NAMALWA (cell line): ENCODE results near the gene GNA14.
"Not testable (repeated sequence)": the region's sequence is repeated elsewhere in the genome, so short reads cannot be mapped to it uniquely, and the experiment has no call there.

Experiments used
- DNase-seq: peaks from one replicate; pipeline ENCODE4 v3.0.0-alpha.2; 2015; ENCODE audit warnings: low spot score

Gene GNA14

GRCh38 chr9:77489405-77490163 lies 158.5 kb downstream of the GNA14 start:
- not testable (repeated sequence) for DNase-seq

- DNase-seq, result peak; percentile 38
These were observed 159.5 kb downstream of the GNA14 start for GRCh38 chr9:77488439-77489126.

GRCh38 chr9:77486968-77487367 lies 161.2 kb downstream of the GNA14 start:
- DNase-seq, result no peak

DNA sequence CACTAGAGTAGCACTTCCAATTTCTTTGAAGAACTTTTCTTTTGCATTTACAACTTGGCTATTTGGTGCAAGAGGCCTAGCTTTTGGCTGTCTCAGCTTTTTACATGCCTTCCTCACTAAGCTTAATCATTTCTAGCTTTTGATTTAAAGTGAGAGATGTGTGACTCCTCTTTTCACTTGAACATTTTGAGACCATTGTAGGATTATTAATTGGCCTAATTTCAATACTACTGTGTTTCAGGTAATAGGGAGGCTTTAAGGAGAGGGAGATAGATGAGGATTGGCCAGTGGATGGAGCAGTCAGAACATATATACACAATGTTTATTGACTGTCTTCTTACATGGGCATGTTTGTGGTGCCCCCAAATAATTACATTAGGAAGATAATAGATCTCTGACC lies 161.7 kb downstream of the GNA14 start:
- no peak for DNase-seq

DNA sequence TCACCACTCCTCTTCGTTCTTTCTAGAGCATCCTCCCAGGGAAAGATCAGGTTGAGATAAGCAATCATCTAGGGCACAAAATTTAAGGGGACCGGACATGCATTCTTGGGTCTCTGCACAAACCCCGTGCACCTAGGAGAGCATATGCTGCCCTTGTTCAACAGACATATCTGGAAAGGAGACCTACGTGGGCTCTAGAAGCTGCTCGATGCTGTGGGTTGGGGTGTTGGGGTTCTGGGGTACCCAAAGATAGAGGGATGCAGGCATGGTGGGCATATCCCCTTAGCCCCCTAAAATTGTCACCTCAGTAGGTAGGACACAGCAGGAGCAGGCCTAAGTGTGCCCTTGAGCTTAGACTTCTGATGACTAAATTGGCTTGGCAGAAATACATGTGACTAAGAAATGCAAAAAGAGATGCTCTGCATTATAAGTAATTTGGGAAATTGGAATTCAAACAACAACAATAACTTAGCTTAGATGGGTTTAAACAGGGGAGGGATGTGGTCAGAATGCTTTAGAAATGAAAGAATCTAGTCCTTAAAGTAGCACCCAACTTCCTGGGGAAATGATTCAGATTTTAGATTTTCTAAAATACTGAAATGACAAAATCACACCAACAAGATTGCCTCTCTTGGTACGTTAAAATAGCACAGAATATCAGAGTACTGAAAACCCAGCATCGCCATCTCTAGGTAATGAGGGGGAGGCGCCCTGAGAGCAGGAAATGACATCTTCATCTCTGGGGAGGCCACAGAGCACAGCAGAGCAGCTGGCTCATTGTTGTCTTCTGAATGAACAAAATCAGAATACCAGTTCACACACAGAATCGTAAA lies 172.3 kb downstream of the GNA14 start:
- DNase-seq, result peak; percentile 37

GRCh38 chr9:77474936-77475335 lies 173.2 kb downstream of the GNA14 start:
- no peak for DNase-seq

DNA sequence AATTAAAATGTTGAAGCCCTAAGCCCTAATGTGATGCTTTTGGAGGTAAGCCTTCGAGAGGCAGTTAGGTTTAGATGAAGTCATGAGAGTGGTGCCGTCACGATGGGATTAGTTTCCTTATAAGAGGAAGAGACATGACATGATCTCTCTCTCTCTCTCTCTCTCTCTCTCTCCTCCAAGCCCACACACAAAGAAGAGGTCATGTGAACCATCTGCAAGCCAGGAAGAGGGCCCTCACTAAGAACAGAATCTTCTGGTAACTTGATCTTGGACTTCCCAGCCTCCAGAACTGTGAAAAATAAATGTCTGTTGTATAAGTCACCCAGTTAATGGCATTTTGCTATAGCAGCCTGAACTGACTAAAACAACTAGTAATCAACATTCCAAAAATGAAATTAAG lies 175.5 kb downstream of the GNA14 start:
- no peak for DNase-seq

DNA sequence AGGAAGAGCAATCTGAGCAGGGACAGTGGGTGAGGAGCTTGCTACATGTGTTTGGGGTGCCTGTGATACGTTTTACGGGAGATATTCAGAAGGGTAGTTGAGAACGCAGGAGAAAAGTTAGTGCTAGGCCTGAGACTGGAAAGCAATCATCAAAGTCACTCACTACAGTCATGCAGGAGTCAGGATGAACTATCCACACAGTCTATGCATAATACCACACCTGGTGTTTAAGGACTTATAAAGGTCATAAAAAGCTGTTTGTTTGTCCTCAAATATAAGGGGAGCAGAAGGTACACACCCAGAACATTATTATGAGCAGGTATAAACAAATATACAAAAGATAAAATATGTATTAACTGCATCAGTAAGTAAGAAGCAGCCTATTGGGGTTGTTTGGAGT lies 176.6 kb downstream of the GNA14 start:
- no peak for DNase-seq

- no peak for DNase-seq
These were observed 178.4 kb downstream of the GNA14 start for GRCh38 chr9:77469515-77470231.

DNA sequence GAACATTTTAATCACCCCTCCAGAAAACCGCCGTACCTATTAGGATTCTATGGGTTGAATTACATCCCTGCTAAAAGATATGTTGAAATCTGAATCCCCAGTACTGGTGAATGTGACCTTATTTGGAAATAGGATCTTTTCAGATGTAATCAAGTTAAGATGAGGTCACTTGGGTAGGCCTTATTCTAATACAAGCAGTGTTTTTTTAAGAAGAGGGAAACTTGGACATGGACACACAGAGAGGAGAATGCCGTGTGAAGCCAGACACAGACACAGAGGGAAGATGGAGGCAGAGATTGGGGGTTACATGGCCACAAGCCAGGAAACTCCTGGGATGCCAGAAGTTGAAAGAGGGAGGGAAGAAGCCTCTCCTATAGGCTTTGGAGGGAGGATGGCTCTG lies 183.5 kb downstream of the GNA14 start:
- no peak for DNase-seq

DNA sequence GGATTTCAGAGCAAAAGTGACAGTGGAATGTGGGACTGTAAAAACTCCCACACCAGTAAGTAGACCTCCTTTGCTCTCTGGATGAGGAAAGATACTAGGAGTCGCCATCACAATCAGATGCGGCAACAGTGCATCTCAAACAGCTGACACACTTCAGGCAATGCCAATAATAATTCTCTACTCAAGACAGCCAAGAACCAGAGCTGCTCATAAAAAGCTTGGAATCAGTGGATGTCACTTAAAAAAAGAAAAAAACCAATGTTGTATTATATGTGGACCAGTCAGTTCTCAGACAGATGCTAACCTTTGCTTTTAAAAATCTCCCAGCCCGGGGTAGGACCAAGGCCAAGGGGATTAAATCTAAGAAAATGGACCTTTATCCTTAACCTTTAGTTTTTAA lies 185.0 kb downstream of the GNA14 start:
- DNase-seq, result no peak

- DNase-seq, result no peak
These were observed 186.1 kb downstream of the GNA14 start for GRCh38 chr9:77462066-77462465.

- no peak for DNase-seq
These were observed 187.2 kb downstream of the GNA14 start for GRCh38 chr9:77460938-77461337.

- peak; percentile 83 for DNase-seq
These were observed 190.1 kb downstream of the GNA14 start for GRCh38 chr9:77457916-77458592.

DNA sequence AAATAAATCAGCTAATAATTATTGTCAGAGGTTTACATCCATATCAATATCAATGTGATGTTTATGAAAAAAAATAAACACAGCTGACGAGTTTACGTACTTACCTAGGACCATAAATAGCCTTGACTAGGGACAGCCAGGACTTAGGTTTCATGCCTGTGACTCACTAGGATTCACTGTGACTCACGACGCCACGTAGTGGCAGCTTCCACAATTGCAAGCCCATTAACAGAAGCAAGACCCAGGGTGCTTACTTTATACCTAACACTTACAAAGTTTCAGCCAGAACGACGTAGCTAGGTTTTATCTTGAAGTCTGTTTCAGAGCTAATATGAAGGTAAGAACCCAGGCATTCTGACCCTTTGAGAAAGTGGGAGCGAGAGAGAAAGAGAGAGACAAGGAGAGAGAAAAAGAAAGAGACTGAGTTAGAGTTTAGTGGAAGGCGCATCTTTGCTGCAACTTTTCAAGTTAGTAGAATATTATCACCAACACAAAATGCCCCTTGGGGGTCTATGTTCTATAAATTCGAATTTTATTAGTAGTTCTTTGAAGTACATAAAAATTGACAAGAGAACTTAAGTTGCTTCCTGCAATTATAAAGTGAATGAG lies 191.2 kb downstream of the GNA14 start:
- DNase-seq, result peak; percentile 92

GRCh38 chr9:77455312-77455927 lies 192.7 kb downstream of the GNA14 start:
- peak; percentile 59 for DNase-seq

DNA sequence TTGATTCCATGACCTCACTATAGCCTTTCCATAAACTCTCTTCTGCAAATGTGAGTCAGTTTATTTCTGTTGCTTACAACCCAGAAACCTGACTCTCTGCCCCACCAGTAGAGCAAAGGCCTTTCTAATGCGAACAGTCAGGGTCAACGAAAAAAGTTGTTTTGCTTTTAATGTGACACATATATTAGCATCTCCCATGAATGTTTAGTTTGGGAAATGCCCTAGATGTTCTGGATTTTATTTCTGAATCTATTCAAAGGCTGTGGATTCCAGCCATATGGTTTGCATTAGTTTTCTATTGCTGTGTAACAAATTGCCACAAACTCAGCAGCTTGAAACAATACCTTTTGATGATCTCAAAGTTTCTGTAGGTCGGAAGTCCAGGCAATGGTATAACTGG lies 193.5 kb downstream of the GNA14 start:
- DNase-seq, result no peak

DNA sequence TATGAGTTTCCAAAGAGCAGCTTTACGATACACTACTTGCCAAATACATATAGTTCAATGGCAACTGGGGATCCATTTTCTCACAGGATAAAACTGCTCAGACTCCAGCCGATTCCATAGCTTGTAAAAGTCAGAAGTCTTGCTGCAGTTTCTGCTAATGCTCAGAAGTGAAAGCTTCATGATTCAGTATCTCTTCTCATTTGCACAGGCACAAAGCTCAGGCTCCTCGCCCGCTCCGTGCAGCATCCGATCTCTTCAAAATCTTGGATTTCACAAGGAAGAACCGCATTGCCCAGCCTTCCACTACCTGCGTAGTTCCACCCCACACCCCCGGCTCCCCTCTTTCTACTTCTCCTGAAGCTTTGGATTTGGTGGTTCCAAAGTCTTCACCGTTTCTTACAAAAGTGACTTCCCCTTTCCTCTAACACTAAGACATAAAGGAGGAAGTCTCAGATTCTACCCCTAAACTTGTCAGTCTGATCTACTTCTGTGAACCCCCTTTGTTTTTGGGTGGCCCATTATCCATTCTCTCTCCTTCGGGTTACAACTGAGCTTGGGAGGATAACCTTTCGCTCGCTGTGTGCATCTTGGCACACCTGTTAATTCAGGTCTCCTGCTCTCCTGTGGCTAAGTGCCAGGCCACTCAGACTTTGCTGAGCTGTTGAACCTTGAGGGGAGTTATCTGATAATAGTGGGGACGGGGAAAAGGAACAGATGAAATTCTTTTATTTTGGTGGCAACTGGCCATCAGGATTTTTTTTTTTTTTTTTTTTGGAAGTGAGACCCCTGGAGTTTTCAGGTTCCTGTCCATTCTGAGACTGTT lies 194.1 kb downstream of the GNA14 start:
- no peak for DNase-seq

DNA sequence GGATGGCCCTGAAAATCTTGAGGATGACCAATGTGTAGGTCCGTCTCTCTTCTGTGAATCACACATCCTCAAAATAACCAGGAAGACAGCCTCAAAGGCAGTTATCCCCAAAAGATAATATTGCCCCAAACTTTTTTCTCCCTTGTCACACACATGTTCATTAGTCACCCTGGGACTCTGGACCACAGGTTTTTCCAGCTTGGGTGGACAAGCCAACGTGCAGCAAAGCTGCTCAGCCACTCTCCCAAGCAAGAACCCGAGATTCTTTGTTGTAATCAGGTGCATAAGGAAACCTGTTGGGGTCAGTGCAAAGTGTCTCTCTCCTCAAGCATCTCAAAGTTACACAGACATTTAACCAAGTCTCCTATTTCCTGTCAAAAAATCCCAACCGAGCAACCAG lies 196.6 kb downstream of the GNA14 start:
- no peak for DNase-seq

GRCh38 chr9:77450085-77450475 lies 198.0 kb downstream of the GNA14 start:
- DNase-seq, result no peak
